ENCODE results near the gene OVCH1. TPM values are rescaled to one million over a fixed set of nuclear protein-coding genes. Genes with fewer than 3 reads are reported as not detected.

The OVCH1 gene
- total RNA-seq, 1 donor from 2014 or later, result 3.2 TPM

GRCh38 chr12:29518407-29518806 is 20.9 kb upstream of the OVCH1 start:
- Histone ChIP-seq H3K27me3 (ENCODE audit: low read depth) (no peaks in the 10 kb centered on the region), H3K36me3 (peaks cover 3% of the 10 kb centered on the region), H3K27ac (no peak overlapping the region), H3K4me3 (no peak overlapping the region), H3K9me3 (no peaks in the 10 kb centered on the region), H3K4me1 (no peaks in the 10 kb centered on the region)
- intact Hi-C loops (cut with DNase I), result no loop called here
- DNase-seq, result no peak
- no peak for ATAC-seq
- TF ChIP-seq CTCF (IDR thresholded peaks at IDR 0.05), result no peak

DNA sequence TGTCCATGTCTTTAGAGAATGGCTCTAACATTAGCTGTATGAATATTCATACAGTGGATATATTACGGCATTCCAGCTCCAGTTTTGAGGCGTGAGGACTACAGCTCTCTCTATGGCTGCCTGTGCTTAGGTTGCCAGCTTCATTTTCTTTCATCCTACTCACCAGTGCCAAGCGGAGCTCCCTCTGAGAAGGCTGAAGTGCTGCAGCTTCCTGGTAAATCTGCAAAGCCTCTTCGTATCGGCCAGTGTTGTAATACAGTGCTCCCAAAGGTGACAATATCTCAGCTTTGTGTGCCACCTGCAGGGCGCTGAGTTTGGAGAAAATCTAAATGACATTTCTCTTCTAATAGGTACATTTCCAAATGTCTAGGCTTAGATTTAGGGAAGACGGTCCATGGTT is 19.8 kb upstream of the OVCH1 start:
- Histone ChIP-seq H3K9me3 (no peaks in the 10 kb centered on the region), H3K4me1 (no peaks in the 10 kb centered on the region), H3K36me3 (peaks cover 3% of the 10 kb centered on the region), H3K27me3 (ENCODE audit: low read depth) (no peaks in the 10 kb centered on the region), H3K4me3 (no peak overlapping the region), H3K27ac (no peak overlapping the region)
- DNase-seq, result no peak
- peak; percentile 53 to 66 for ATAC-seq
- TF ChIP-seq CTCF (IDR thresholded peaks at IDR 0.05), result no peak
- intact Hi-C loops (cut with DNase I), result no loop called here

GRCh38 chr12:29516431-29516875 is 19.0 kb upstream of the OVCH1 start:
- DNase-seq, result no peak
- TF ChIP-seq CTCF (IDR thresholded peaks at IDR 0.05), result no peak
- intact Hi-C loops (cut with DNase I), result no loop called here

DNA sequence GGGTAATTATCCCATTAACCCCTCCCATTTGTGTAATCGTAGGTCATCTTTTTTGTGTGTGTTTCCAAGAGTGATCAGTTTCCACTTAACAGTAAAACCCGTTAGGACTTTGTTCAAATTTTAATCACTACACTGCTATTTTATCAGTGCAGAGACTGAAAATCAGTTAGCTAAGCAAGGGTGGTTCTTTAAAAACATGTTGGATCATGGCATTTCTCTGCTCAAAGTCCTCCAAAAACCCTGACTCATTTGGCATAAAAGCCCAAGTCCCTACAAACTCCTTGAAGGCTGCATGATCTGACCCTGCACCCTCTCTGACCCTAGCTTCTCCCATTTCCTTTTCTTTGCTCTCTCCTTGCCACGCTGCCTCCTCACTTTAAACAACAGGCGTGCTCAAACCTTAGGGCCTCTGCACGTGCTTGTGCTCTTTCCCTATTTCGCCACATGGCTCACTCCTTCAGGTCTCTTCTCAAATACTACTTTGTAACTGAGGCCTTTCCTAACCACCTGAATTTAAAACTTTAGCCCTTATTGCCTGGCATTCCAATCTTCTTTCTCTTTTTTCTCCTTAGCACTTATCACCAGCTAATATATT is 13.2 kb upstream of the OVCH1 start:
- Histone ChIP-seq H3K4me1 (no peaks in the 10 kb centered on the region), H3K27me3 (ENCODE audit: low read depth) (no peaks in the 10 kb centered on the region), H3K9me3 (no peaks in the 10 kb centered on the region), H3K27ac (no peak overlapping the region), H3K4me3 (no peak overlapping the region), H3K36me3 (peaks cover 3% of the 10 kb centered on the region)
- intact Hi-C loops (cut with DNase I), result no loop called here
- no peak for ATAC-seq
- no peak for DNase-seq
- no peak for TF ChIP-seq CTCF (IDR thresholded peaks at IDR 0.05)

More at GRCh38 chr12:29516431-29516875, 19.0 kb upstream of the OVCH1 start:
- no peaks in the 10 kb centered on the region for H3K27me3 ChIP-seq (ENCODE audit: low read depth)
- no peak overlapping the region for H3K27ac ChIP-seq
- peaks cover 3% of the 10 kb centered on the region for H3K36me3 ChIP-seq
- H3K9me3 ChIP-seq, result no peaks in the 10 kb centered on the region
- H3K4me1 ChIP-seq, result no peaks in the 10 kb centered on the region
- ATAC-seq, result no peak
- no peak overlapping the region for H3K4me3 ChIP-seq

DNA sequence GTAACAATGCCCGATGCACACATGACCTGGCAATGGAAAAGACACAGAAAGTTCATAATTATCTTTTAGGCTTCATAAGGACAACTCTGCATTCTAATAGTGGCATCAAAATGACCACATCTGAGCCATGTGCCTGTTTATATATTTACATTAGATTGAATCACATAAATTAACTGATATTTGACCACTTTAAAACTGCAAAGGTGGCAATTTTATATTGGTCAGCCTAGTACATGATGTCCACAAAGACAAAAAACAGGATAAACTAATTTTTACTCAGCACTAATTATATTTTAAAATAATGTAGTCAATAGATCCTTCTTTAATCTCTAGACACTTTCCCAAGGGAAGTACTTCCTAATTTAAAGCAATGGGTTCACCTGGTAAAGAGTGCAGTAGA is 12.0 kb upstream of the OVCH1 start:
- no peak for DNase-seq
- H3K4me3 ChIP-seq, result no peak overlapping the region
- H3K36me3 ChIP-seq, result peaks cover 8% of the 10 kb centered on the region
- ATAC-seq, result no peak
- no peaks in the 10 kb centered on the region for H3K27me3 ChIP-seq (ENCODE audit: low read depth)
- intact Hi-C loops (cut with DNase I), result no loop called here
- TF ChIP-seq CTCF (IDR thresholded peaks at IDR 0.05), result no peak
- no peak overlapping the region for H3K27ac ChIP-seq
- H3K4me1 ChIP-seq, result no peaks in the 10 kb centered on the region
- H3K9me3 ChIP-seq, result no peaks in the 10 kb centered on the region

All from lower lobe of right lung (tissue), 2 donors.